A673 (cell line): ENCODE measurements around the gene OLFM4.

Experiments used
- EZH2 ChIP-seq: fragments of 200-600 bp; sonication (generic); IDR thresholded peaks from 2 replicates; pipeline ENCODE4 v1.6.1; 2017; ENCODE audit warnings: borderline replicate concordance, low read depth, mild to moderate bottlenecking, mixed read lengths, antibody characterized with exemption, low read length; ENCODE audit not compliant: poor library complexity, severe bottlenecking
- TF ChIP-seq, protein P1 (sequence below): fragments of 300-800, 200-600 bp; sonication (generic); conservative IDR thresholded peaks from 2 replicates; pipeline ENCODE4 v1.5.1; 2017; ENCODE audit warnings: low read depth, mild to moderate bottlenecking, antibody characterized with exemption, low read length, moderate library complexity, mixed read lengths

DNA sequence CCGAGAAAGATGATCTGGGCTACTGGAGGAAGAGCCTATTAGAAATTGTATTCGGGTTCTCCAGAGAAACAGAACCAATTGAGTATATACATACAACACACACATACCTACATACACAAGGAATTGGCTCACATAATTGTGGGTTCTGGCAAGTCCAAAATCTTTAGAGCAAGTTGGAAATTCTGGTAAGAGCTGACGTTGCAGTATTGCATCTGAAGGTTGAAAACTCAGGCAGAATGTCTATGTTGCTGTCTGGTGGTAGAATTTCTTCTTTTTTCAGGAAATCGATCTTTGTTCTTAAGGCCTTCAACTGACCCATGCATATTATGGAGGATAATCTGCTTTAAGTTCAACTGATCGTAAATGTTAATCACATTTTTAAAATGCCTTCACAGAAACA, 15.5 kb upstream of the OLFM4 start:
- TF ChIP-seq, protein P1, sequence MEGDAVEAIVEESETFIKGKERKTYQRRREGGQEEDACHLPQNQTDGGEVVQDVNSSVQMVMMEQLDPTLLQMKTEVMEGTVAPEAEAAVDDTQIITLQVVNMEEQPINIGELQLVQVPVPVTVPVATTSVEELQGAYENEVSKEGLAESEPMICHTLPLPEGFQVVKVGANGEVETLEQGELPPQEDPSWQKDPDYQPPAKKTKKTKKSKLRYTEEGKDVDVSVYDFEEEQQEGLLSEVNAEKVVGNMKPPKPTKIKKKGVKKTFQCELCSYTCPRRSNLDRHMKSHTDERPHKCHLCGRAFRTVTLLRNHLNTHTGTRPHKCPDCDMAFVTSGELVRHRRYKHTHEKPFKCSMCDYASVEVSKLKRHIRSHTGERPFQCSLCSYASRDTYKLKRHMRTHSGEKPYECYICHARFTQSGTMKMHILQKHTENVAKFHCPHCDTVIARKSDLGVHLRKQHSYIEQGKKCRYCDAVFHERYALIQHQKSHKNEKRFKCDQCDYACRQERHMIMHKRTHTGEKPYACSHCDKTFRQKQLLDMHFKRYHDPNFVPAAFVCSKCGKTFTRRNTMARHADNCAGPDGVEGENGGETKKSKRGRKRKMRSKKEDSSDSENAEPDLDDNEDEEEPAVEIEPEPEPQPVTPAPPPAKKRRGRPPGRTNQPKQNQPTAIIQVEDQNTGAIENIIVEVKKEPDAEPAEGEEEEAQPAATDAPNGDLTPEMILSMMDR, result no peak
- no peak for TF ChIP-seq EZH2
